ENCODE measurements around the gene RNLS. TPM values are rescaled to one million over a fixed set of nuclear protein-coding genes. Genes with fewer than 3 reads are reported as not detected.

RNLS gene
- total RNA-seq, 2 donors from 2014 or later = 6.2 to 9.4 TPM

- Histone ChIP-seq H3K27me3 (replicated peaks; ENCODE audit: insufficient read depth) (no peaks in the 10 kb centered on the region), H3K36me3 (no peaks in the 10 kb centered on the region), H3K4me3 (no peak overlapping the region), H3K4me1 (ENCODE audit: control insufficient read depth in 1 of 2, low read depth in 2 of 2) (peaks cover 11 to 30% of the 10 kb centered on the region in 2 donors), H3K9me3 (no peaks in the 10 kb centered on the region), H3K27ac (no peak overlapping the region)
- DNase-seq (ENCODE audit: low spot score) (no peak), ATAC-seq (ENCODE audit: insufficient number of reproducible peaks, low FRiP score, low read depth) (no peak)
- TF ChIP-seq CTCF (IDR thresholded peaks at IDR 0.05) = no peak
Measured at GRCh38 chr10:88390041-88390440, 193.1 kb downstream of the RNLS start.

- TF ChIP-seq CTCF (IDR thresholded peaks at IDR 0.05) = peak; percentile 66
- Histone ChIP-seq H3K9me3 (no peaks in the 10 kb centered on the region), H3K4me1 (ENCODE audit: control insufficient read depth in 1 of 2, low read depth in 2 of 2) (peaks cover 11 to 30% of the 10 kb centered on the region in 2 donors), H3K4me3 (no peak overlapping the region), H3K27ac (no peak overlapping the region), H3K36me3 (no peaks in the 10 kb centered on the region), H3K27me3 (replicated peaks; ENCODE audit: insufficient read depth) (no peaks in the 10 kb centered on the region)
- DNase-seq (ENCODE audit: low spot score) (no peak), ATAC-seq (ENCODE audit: insufficient number of reproducible peaks, low FRiP score, low read depth) (peak; percentile 35)
Measured at GRCh38 chr10:88389456-88389855, 193.7 kb downstream of the RNLS start.

- no peak for TF ChIP-seq CTCF (IDR thresholded peaks at IDR 0.05)
- ATAC-seq (ENCODE audit: insufficient number of reproducible peaks, low FRiP score, low read depth) (no peak), DNase-seq (ENCODE audit: low spot score) (no peak)
- Histone ChIP-seq H3K36me3 (no peaks in the 10 kb centered on the region), H3K27me3 (replicated peaks; ENCODE audit: insufficient read depth) (no peaks in the 10 kb centered on the region), H3K4me1 (ENCODE audit: control insufficient read depth in 1 of 2, low read depth in 2 of 2) (peaks cover 11 to 30% of the 10 kb centered on the region in 2 donors), H3K9me3 (no peaks in the 10 kb centered on the region), H3K4me3 (no peak overlapping the region), H3K27ac (peak overlapping the region; percentile 41 to 74)
Measured at GRCh38 chr10:88388324-88388723, 194.8 kb downstream of the RNLS start.

GRCh38 chr10:88386821-88387773, 196.0 kb downstream of the RNLS start:
- H3K4me3 ChIP-seq = peak overlapping the region; percentile 67
- peaks cover 11 to 30% of the 10 kb centered on the region in 2 donors for H3K4me1 ChIP-seq (ENCODE audit: control insufficient read depth in 1 of 2, low read depth in 2 of 2)
- H3K27me3 ChIP-seq (replicated peaks; ENCODE audit: insufficient read depth) = no peaks in the 10 kb centered on the region

More at GRCh38 chr10:88386821-88387773, 196.0 kb downstream of the RNLS start:
- Histone ChIP-seq H3K27ac (peak overlapping the region; percentile 52 to 74), H3K9me3 (no peaks in the 10 kb centered on the region), H3K36me3 (no peaks in the 10 kb centered on the region)
- ATAC-seq (ENCODE audit: insufficient number of reproducible peaks, low FRiP score, low read depth) = peak; percentile 96
- DNase-seq (ENCODE audit: low spot score) = no peak
- TF ChIP-seq CTCF (IDR thresholded peaks at IDR 0.05) = no peak
